ENCODE measurements around the gene PDHX. TPM values are rescaled to one million over a fixed set of nuclear protein-coding genes. Genes with fewer than 3 reads are reported as not detected.

The PDHX gene
- total and polyA plus RNA-seq, 10 of the 15 experiments (the other 5 are each of a cell fraction or from before 2014, with no cell fraction given), result 14.5 to 41.9 (median 28.0) TPM

DNA sequence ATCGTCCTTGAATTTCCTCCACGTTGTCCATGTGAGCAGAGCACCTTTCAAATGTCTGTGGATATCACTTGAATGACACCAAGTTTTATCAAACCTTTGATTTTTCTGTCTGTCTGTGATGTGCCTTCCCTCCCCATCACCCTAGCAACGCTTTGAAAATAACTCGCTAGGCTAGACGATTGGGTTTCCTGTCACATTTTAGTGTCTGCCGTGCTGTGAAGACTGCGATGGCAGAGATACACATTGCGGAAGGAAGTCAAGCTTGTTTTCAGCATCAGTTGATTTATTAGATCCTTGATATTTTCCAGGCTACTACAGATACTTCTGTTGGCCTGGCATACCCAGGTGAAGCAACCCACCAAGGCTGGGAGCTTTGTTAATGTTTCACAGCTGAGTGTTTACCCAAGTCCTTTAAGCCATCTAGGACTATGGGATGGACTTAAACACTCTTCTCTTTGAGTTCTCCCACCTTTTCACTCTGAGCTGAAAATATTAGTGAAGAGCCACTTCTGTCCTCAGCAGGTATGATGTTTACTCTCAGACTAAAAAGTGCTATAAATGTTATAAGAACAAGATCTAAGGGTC lies 128.9 kb downstream of the PDHX start:
- H2AFZ ChIP-seq (ENCODE audit: control insufficient read depth, low read depth, low read length), result no peak overlapping the region; the same call in 1 of the 2 replicates
- intact Hi-C loops (cut with micrococcal nuclease; ENCODE audit: unreplicated experiment) (no loop called here), in situ Hi-C loops (cut with MboI) (no loop called here)
- FAIRE-seq (no peak), DNase-seq (ENCODE audit: low read depth, low spot score) (no peak), ATAC-seq (no peak)
- H4K20me1 ChIP-seq (ENCODE audit: control insufficient read depth, insufficient read depth), result no peaks in the 10 kb centered on the region
- no peak overlapping the region for H3K27ac ChIP-seq (ENCODE audit: control insufficient read depth, insufficient read depth)
- ChIA-PET SMC1A (ENCODE audit: uncharacterized antibody, unreplicated experiment) (interaction anchor here (0.7 to 1.4 kb wide), 3 partner anchors 9 to 105 kb away, joined by 3 read pairs; no protein-coding TSS in a partner anchor), RAD21 (ENCODE audit: unreplicated experiment) (no interaction called here), CTCF (interaction anchor here (1.2 to 1.9 kb wide), 2 partner anchors 16 to 193 kb away, joined by 3 to 5 read pairs; no protein-coding TSS in a partner anchor), POLR2A (no interaction called here)
- no peaks in the 10 kb centered on the region for H3K27me3 ChIP-seq (replicated peaks in 1 of 2; ENCODE audit: control insufficient read depth in 2 of 2, insufficient read depth in 2 of 2, low read length in 1 of 2)
- H3K9me3 ChIP-seq (replicated peaks; ENCODE audit: control insufficient read depth, insufficient read depth, low read length), result peaks cover 12% of the 10 kb centered on the region; the same call in 2 of the 3 replicates
- TF ChIP-seq, protein P1, sequence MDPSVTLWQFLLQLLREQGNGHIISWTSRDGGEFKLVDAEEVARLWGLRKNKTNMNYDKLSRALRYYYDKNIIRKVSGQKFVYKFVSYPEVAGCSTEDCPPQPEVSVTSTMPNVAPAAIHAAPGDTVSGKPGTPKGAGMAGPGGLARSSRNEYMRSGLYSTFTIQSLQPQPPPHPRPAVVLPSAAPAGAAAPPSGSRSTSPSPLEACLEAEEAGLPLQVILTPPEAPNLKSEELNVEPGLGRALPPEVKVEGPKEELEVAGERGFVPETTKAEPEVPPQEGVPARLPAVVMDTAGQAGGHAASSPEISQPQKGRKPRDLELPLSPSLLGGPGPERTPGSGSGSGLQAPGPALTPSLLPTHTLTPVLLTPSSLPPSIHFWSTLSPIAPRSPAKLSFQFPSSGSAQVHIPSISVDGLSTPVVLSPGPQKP (IDR thresholded peaks at IDR 0.05; ENCODE audit: low read depth, low read length), result no peak
- TF ChIP-seq SIN3A (IDR thresholded peaks at IDR 0.05; ENCODE audit: low read depth, low read length) (no peak), RAD51 (IDR thresholded peaks at IDR 0.05) (no peak), KLF5 (IDR thresholded peaks at IDR 0.05; ENCODE audit: partially characterized antibody) (no peak), CREB1 (IDR thresholded peaks at IDR 0.05; ENCODE audit: low read depth) (no peak), ZSCAN29 (IDR thresholded peaks at IDR 0.05) (no peak), RELA (IDR thresholded peaks at IDR 0.05; ENCODE audit: borderline replicate concordance, partially characterized antibody) (no peak), FOXK2 (IDR thresholded peaks at IDR 0.05) (no peak), SMC3 (IDR thresholded peaks at IDR 0.05; ENCODE audit: borderline replicate concordance, low read length) (no peak), EGR1 (IDR thresholded peaks at IDR 0.05; ENCODE audit: borderline replicate concordance in 1 of 2, low read depth in 2 of 2, low read length in 2 of 2) (no peak), BCL11A (IDR thresholded peaks at IDR 0.05; ENCODE audit: low read depth, low read length) (no peak), GATAD2B (conservative IDR thresholded peaks at IDR 0.05; ENCODE audit: low read depth) (no peak), POU2F2 (IDR thresholded peaks at IDR 0.05; ENCODE audit: borderline replicate concordance, low read depth, low read length) (no peak), SP1 (IDR thresholded peaks at IDR 0.05; ENCODE audit: low read depth, low read length) (no peak), KAT2A (conservative IDR thresholded peaks at IDR 0.05; ENCODE audit: control insufficient read depth, low read depth, low read length) (no peak)
- TF ChIP-seq, protein P2, sequence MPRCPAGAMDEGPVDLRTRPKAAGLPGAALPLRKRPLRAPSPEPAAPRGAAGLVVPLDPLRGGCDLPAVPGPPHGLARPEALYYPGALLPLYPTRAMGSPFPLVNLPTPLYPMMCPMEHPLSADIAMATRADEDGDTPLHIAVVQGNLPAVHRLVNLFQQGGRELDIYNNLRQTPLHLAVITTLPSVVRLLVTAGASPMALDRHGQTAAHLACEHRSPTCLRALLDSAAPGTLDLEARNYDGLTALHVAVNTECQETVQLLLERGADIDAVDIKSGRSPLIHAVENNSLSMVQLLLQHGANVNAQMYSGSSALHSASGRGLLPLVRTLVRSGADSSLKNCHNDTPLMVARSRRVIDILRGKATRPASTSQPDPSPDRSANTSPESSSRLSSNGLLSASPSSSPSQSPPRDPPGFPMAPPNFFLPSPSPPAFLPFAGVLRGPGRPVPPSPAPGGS (IDR thresholded peaks at IDR 0.05; ENCODE audit: borderline replicate concordance, insufficient read depth, low read depth, low read length, poor library complexity, severe bottlenecking), result no peak
- TF ChIP-seq, protein P3, sequence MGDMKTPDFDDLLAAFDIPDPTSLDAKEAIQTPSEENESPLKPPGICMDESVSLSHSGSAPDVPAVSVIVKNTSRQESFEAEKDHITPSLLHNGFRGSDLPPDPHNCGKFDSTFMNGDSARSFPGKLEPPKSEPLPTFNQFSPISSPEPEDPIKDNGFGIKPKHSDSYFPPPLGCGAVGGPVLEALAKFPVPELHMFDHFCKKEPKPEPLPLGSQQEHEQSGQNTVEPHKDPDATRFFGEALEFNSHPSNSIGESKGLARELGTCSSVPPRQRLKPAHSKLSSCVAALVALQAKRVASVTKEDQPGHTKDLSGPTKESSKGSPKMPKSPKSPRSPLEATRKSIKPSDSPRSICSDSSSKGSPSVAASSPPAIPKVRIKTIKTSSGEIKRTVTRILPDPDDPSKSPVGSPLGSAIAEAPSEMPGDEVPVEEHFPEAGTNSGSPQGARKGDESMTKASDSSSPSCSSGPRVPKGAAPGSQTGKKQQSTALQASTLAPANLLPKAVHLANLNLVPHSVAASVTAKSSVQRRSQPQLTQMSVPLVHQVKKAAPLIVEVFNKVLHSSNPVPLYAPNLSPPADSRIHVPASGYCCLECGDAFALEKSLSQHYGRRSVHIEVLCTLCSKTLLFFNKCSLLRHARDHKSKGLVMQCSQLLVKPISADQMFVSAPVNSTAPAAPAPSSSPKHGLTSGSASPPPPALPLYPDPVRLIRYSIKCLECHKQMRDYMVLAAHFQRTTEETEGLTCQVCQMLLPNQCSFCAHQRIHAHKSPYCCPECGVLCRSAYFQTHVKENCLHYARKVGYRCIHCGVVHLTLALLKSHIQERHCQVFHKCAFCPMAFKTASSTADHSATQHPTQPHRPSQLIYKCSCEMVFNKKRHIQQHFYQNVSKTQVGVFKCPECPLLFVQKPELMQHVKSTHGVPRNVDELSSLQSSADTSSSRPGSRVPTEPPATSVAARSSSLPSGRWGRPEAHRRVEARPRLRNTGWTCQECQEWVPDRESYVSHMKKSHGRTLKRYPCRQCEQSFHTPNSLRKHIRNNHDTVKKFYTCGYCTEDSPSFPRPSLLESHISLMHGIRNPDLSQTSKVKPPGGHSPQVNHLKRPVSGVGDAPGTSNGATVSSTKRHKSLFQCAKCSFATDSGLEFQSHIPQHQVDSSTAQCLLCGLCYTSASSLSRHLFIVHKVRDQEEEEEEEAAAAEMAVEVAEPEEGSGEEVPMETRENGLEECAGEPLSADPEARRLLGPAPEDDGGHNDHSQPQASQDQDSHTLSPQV (IDR thresholded peaks at IDR 0.05), result no peak
- no peaks in the 10 kb centered on the region for H3K36me3 ChIP-seq (ENCODE audit: control insufficient read depth in 2 of 2, insufficient read depth in 2 of 2, low read length in 1 of 2)
- no peaks in the 10 kb centered on the region for H3K79me2 ChIP-seq (ENCODE audit: control insufficient read depth, insufficient read depth, low read length)
- peaks cover 22% of the 10 kb centered on the region for H3K4me1 ChIP-seq (ENCODE audit: control insufficient read depth, insufficient read depth, low read length)
- no TSS peak for BruUV-seq (replicated peaks)
- peak overlapping the region; percentile 46; the same call in 1 of the 2 replicates for H3K4me2 ChIP-seq (ENCODE audit: control insufficient read depth, insufficient read depth)
- no peak overlapping the region for H3K4me3 ChIP-seq
- H3K9ac ChIP-seq (ENCODE audit: control insufficient read depth, insufficient read depth, low read length), result no peak overlapping the region
- 4% methylated on average over 8 of the region's 8 CpGs for WGBS (ENCODE audit: insufficient coverage, insufficient replicate concordance, low lambda C conversion rate, missing lambda C conversion rate)

All from GM12878 (cell line).